H1 (cell line): ENCODE results near the gene CENPP. TPM values are rescaled to one million over a fixed set of nuclear protein-coding genes. Genes with fewer than 3 reads are reported as not detected.

Experiments
- MAX ChIP-seq: IDR thresholded peaks from 2 replicates; pipeline ENCODE4 v1.6.1; 2012; ENCODE audit warnings: inconsistent platforms
- polyA plus RNA-seq, 7 experiments: library from polyadenylated mRNA; depleted of rRNA in 3 of 7; stranded (reverse) in 5 of 7; unstranded in 2 of 7; fragments of >200 nt in 5 of 7; fragments of 200-250 nt in 2 of 7; gene quantifications; 1 replicate in 5 of 7; 2 replicates in 1 of 7; 4 replicates in 1 of 7; pipeline versions ENCODE4 v1.2.1 to v1.2.3, GENCODE V29; 2011 to 2013; ENCODE audit warnings: missing spikeins in 2 of 7, mixed read lengths in 2 of 7
- total RNA-seq: library from RNA; stranded (reverse); fragmentation: NEBNext Ultra II Directional; extraction: Animal tissue kit (Norgen Biotek cat#: 25700); gene quantifications from 2 replicates; pipeline ENCODE4 v1.2.1, GENCODE V29; 2021
- TF ChIP-seq, protein P1 (sequence below): fragments of 300-600 bp; sonication (generic); IDR thresholded peaks from 2 replicates; pipeline ENCODE4 v1.7.1; 2012; ENCODE audit warnings: low read length, moderate library complexity, mild to moderate bottlenecking, inconsistent platforms; ENCODE audit not compliant: insufficient replicate concordance

The CENPP gene
- total and polyA plus RNA-seq, 2 of the 8 experiments (the other 6 are each of a cell fraction or from before 2014, with no cell fraction given), result 2.7 to 10.8 TPM

GRCh38 chr9:92474587-92474986 lies 148.8 kb downstream of the CENPP start (continued):
- TF ChIP-seq, protein P1, sequence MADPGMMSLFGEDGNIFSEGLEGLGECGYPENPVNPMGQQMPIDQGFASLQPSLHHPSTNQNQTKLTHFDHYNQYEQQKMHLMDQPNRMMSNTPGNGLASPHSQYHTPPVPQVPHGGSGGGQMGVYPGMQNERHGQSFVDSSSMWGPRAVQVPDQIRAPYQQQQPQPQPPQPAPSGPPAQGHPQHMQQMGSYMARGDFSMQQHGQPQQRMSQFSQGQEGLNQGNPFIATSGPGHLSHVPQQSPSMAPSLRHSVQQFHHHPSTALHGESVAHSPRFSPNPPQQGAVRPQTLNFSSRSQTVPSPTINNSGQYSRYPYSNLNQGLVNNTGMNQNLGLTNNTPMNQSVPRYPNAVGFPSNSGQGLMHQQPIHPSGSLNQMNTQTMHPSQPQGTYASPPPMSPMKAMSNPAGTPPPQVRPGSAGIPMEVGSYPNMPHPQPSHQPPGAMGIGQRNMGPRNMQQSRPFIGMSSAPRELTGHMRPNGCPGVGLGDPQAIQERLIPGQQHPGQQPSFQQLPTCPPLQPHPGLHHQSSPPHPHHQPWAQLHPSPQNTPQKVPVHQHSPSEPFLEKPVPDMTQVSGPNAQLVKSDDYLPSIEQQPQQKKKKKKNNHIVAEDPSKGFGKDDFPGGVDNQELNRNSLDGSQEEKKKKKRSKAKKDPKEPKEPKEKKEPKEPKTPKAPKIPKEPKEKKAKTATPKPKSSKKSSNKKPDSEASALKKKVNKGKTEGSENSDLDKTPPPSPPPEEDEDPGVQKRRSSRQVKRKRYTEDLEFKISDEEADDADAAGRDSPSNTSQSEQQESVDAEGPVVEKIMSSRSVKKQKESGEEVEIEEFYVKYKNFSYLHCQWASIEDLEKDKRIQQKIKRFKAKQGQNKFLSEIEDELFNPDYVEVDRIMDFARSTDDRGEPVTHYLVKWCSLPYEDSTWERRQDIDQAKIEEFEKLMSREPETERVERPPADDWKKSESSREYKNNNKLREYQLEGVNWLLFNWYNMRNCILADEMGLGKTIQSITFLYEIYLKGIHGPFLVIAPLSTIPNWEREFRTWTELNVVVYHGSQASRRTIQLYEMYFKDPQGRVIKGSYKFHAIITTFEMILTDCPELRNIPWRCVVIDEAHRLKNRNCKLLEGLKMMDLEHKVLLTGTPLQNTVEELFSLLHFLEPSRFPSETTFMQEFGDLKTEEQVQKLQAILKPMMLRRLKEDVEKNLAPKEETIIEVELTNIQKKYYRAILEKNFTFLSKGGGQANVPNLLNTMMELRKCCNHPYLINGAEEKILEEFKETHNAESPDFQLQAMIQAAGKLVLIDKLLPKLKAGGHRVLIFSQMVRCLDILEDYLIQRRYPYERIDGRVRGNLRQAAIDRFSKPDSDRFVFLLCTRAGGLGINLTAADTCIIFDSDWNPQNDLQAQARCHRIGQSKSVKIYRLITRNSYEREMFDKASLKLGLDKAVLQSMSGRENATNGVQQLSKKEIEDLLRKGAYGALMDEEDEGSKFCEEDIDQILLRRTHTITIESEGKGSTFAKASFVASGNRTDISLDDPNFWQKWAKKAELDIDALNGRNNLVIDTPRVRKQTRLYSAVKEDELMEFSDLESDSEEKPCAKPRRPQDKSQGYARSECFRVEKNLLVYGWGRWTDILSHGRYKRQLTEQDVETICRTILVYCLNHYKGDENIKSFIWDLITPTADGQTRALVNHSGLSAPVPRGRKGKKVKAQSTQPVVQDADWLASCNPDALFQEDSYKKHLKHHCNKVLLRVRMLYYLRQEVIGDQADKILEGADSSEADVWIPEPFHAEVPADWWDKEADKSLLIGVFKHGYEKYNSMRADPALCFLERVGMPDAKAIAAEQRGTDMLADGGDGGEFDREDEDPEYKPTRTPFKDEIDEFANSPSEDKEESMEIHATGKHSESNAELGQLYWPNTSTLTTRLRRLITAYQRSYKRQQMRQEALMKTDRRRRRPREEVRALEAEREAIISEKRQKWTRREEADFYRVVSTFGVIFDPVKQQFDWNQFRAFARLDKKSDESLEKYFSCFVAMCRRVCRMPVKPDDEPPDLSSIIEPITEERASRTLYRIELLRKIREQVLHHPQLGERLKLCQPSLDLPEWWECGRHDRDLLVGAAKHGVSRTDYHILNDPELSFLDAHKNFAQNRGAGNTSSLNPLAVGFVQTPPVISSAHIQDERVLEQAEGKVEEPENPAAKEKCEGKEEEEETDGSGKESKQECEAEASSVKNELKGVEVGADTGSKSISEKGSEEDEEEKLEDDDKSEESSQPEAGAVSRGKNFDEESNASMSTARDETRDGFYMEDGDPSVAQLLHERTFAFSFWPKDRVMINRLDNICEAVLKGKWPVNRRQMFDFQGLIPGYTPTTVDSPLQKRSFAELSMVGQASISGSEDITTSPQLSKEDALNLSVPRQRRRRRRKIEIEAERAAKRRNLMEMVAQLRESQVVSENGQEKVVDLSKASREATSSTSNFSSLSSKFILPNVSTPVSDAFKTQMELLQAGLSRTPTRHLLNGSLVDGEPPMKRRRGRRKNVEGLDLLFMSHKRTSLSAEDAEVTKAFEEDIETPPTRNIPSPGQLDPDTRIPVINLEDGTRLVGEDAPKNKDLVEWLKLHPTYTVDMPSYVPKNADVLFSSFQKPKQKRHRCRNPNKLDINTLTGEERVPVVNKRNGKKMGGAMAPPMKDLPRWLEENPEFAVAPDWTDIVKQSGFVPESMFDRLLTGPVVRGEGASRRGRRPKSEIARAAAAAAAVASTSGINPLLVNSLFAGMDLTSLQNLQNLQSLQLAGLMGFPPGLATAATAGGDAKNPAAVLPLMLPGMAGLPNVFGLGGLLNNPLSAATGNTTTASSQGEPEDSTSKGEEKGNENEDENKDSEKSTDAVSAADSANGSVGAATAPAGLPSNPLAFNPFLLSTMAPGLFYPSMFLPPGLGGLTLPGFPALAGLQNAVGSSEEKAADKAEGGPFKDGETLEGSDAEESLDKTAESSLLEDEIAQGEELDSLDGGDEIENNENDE, result no peak
- TF ChIP-seq MAX, result no peak
